Trophoblast cell (in vitro differentiated cells and primary cell): ENCODE results near the gene ZNF524.

Experiments
- DNase-seq, 2 donors: peaks; one replicate each; pipeline ENCODE4 v3.0.0-alpha.2; 2016
- H2AFZ ChIP-seq: 2 replicates; pipeline ENCODE4 v1.6.1; 2013; ENCODE audit warnings: low read length, moderate library complexity, mild to moderate bottlenecking; ENCODE audit not compliant: insufficient read depth, poor library complexity
- H2AK5ac ChIP-seq: 2 replicates; pipeline ENCODE4 v1.6.1; 2013; ENCODE audit warnings: mild to moderate bottlenecking, low read length
- H2BK120ac ChIP-seq: 2 replicates; pipeline ENCODE4 v1.6.1; 2013; ENCODE audit warnings: low read length, mild to moderate bottlenecking, moderate library complexity; ENCODE audit not compliant: insufficient read depth, poor library complexity
- H2BK12ac ChIP-seq: 2 replicates; pipeline ENCODE4 v1.6.1; 2013; ENCODE audit warnings: mild to moderate bottlenecking, low read length, moderate library complexity
- H2BK5ac ChIP-seq: 2 replicates; pipeline ENCODE4 v1.6.1; 2013; ENCODE audit warnings: low read length, low read depth, moderate library complexity, mild to moderate bottlenecking; ENCODE audit not compliant: poor library complexity
- H3K14ac ChIP-seq: 2 replicates; pipeline ENCODE4 v1.6.1; 2013; ENCODE audit warnings: mild to moderate bottlenecking, low read length
- H3K18ac ChIP-seq: 2 replicates; pipeline ENCODE4 v1.6.1; 2013; ENCODE audit warnings: mild to moderate bottlenecking, low read length
- H3K23ac ChIP-seq: 2 replicates; pipeline ENCODE4 v1.6.1; 2013; ENCODE audit warnings: low read length
- H3K27ac ChIP-seq: 2 replicates; pipeline ENCODE4 v1.5.1; 2013; ENCODE audit warnings: low read depth, mild to moderate bottlenecking, inconsistent platforms, low read length, moderate library complexity
- H3K27me3 ChIP-seq: 2 replicates; pipeline ENCODE4 v1.6.1; 2013; ENCODE audit warnings: inconsistent platforms, mild to moderate bottlenecking, low read length, moderate library complexity; ENCODE audit not compliant: insufficient read depth
- H3K36me3 ChIP-seq, 2 experiments: 1 replicate in 1 of 2; 2 replicates in 1 of 2; pipeline ENCODE4 v1.6.1; 2013; ENCODE audit warnings: low read length in 2 of 2, mild to moderate bottlenecking in 2 of 2, moderate library complexity in 1 of 2; ENCODE audit not compliant: insufficient read depth in 2 of 2, control insufficient read depth in 1 of 2
- H3K4ac ChIP-seq: 2 replicates; pipeline ENCODE4 v1.6.1; 2013; ENCODE audit warnings: low read depth, mild to moderate bottlenecking, low read length, moderate library complexity
- H3K4me1 ChIP-seq, 2 experiments: 1 replicate in 1 of 2; 2 replicates in 1 of 2; pipeline ENCODE4 v1.6.1; 2013; ENCODE audit warnings: low read length in 2 of 2, mild to moderate bottlenecking in 2 of 2, moderate library complexity in 1 of 2; ENCODE audit not compliant: insufficient read depth in 2 of 2, control insufficient read depth in 1 of 2
- H3K4me2 ChIP-seq: 2 replicates; pipeline ENCODE4 v1.6.1; 2013; ENCODE audit warnings: inconsistent platforms, mild to moderate bottlenecking, low read length, moderate library complexity
- H3K4me3 ChIP-seq: 2 replicates; pipeline ENCODE4 v1.5.1; 2013; ENCODE audit warnings: mild to moderate bottlenecking, low read depth, low read length, inconsistent platforms
- H3K79me1 ChIP-seq: one replicate; pipeline ENCODE4 v1.6.1; 2013; ENCODE audit warnings: low read length
- H3K79me2 ChIP-seq: 2 replicates; pipeline ENCODE4 v1.6.1; 2013; ENCODE audit warnings: low read length, mild to moderate bottlenecking; ENCODE audit not compliant: control insufficient read depth, insufficient read depth, poor library complexity
- H3K9ac ChIP-seq: 2 replicates; pipeline ENCODE4 v1.6.1; 2013; ENCODE audit warnings: mild to moderate bottlenecking, low read length
- H3K9me3 ChIP-seq: 2 replicates; pipeline ENCODE4 v1.6.1; 2013; ENCODE audit warnings: low read depth, mild to moderate bottlenecking, control low read depth, inconsistent platforms, low read length; ENCODE audit not compliant: insufficient read depth
- H4K12ac ChIP-seq: 2 replicates; pipeline ENCODE4 v1.6.1; 2013; ENCODE audit warnings: low read depth, mild to moderate bottlenecking, low read length, moderate library complexity
- H4K8ac ChIP-seq: 2 replicates; pipeline ENCODE4 v1.6.1; 2013; ENCODE audit warnings: low read depth, mild to moderate bottlenecking, low read length, moderate library complexity
- H4K91ac ChIP-seq: one replicate; pipeline ENCODE4 v1.6.1; 2013; ENCODE audit warnings: low read depth, mild to moderate bottlenecking, low read length, moderate library complexity
- WGBS: extraction: QIAGEN DNeasy Blood & Tissue Kit; methylation state at CpG from one replicate; pipeline ENCODE4 v1.1.7; 2013; ENCODE audit warnings: missing lambda C conversion rate; ENCODE audit not compliant: insufficient read length, insufficient coverage; ENCODE audit errors: extremely low coverage; 5-methylcytosine and 5-hydroxymethylcytosine counted together

ZNF524 gene

GRCh38 chr19:55622242-55622969, 22.3 kb downstream of the ZNF524 start:
- peaks cover 5% of the 10 kb centered on the region for H3K79me2 ChIP-seq
- WGBS = no CpG with 5 or more reads among the region's 40 CpGs

GRCh38 chr19:55623130-55623529, 23.0 kb downstream of the ZNF524 start:
- H3K14ac ChIP-seq = no peak overlapping the region
- peaks cover 5% of the 10 kb centered on the region for H3K79me2 ChIP-seq
- peaks cover 5% of the 10 kb centered on the region for H3K79me1 ChIP-seq
- H2BK12ac ChIP-seq = no peak overlapping the region
- H3K23ac ChIP-seq = no peak overlapping the region
- no peak overlapping the region for H2AFZ ChIP-seq
- H3K27me3 ChIP-seq = no peaks in the 10 kb centered on the region
- no peak overlapping the region for H3K18ac ChIP-seq
- peaks cover 3% of the 10 kb centered on the region in 2 experiments for H3K4me1 ChIP-seq
- no peak overlapping the region for H2BK120ac ChIP-seq
- no peak overlapping the region for H3K4me2 ChIP-seq
- H3K9me3 ChIP-seq = peaks cover 7% of the 10 kb centered on the region
- no peak overlapping the region for H4K91ac ChIP-seq
- no peak overlapping the region for H3K27ac ChIP-seq
- H3K9ac ChIP-seq = no peak overlapping the region
- no peak overlapping the region for H3K4ac ChIP-seq
- DNase-seq = no peak
- H3K4me3 ChIP-seq = no peak overlapping the region
- WGBS = no CpG with 5 or more reads among the region's 7 CpGs
- H4K12ac ChIP-seq = no peak overlapping the region
- H3K36me3 ChIP-seq = peaks cover 10 to 15% of the 10 kb centered on the region in 2 experiments
- H2AK5ac ChIP-seq = no peak overlapping the region
- H2BK5ac ChIP-seq = no peak overlapping the region
- H4K8ac ChIP-seq = no peak overlapping the region

More at GRCh38 chr19:55622242-55622969, 22.3 kb downstream of the ZNF524 start:
- no peak overlapping the region for H3K14ac ChIP-seq
- no peak overlapping the region for H4K8ac ChIP-seq
- H3K4me3 ChIP-seq = no peak overlapping the region
- no peak overlapping the region for H3K27ac ChIP-seq
- no peak overlapping the region for H2AFZ ChIP-seq
- no peak overlapping the region for H2BK12ac ChIP-seq
- H4K12ac ChIP-seq = no peak overlapping the region
- peaks cover 12 to 19% of the 10 kb centered on the region in 2 experiments for H3K36me3 ChIP-seq
- no peak overlapping the region for H3K4me2 ChIP-seq
- no peaks in the 10 kb centered on the region for H3K27me3 ChIP-seq
- H3K9ac ChIP-seq = no peak overlapping the region
- no peak for DNase-seq
- H3K79me1 ChIP-seq = peaks cover 5% of the 10 kb centered on the region
- H3K23ac ChIP-seq = no peak overlapping the region
- H2AK5ac ChIP-seq = no peak overlapping the region
- no peak overlapping the region for H4K91ac ChIP-seq
- H2BK120ac ChIP-seq = no peak overlapping the region
- peaks cover 7% of the 10 kb centered on the region for H3K9me3 ChIP-seq
- no peak overlapping the region for H3K18ac ChIP-seq
- H2BK5ac ChIP-seq = no peak overlapping the region
- H3K4me1 ChIP-seq = peaks cover 3% of the 10 kb centered on the region in 2 experiments
- H3K4ac ChIP-seq = no peak overlapping the region

- Histone ChIP-seq H3K23ac (no peak overlapping the region), H2BK5ac (no peak overlapping the region), H3K79me2 (peaks cover 5% of the 10 kb centered on the region), H3K4ac (no peak overlapping the region), H3K14ac (no peak overlapping the region), H4K12ac (no peak overlapping the region), H3K4me1 (peaks cover 3% of the 10 kb centered on the region in 2 experiments), H3K9ac (no peak overlapping the region), H2BK120ac (no peak overlapping the region), H2BK12ac (no peak overlapping the region), H2AK5ac (no peak overlapping the region), H3K4me3 (no peak overlapping the region), H3K18ac (no peak overlapping the region), H3K36me3 (peaks cover 10 to 15% of the 10 kb centered on the region in 2 experiments), H3K79me1 (peaks cover 5% of the 10 kb centered on the region), H4K91ac (no peak overlapping the region), H4K8ac (no peak overlapping the region), H3K27ac (no peak overlapping the region), H3K27me3 (no peaks in the 10 kb centered on the region), H3K4me2 (peak overlapping the region; percentile 38), H3K9me3 (peaks cover 7% of the 10 kb centered on the region), H2AFZ (no peak overlapping the region)
- WGBS = no CpG with 5 or more reads among the region's 7 CpGs
- DNase-seq = no peak
Observed at GRCh38 chr19:55623561-55623960, 23.5 kb downstream of the ZNF524 start.

GRCh38 chr19:55624109-55625003, 24.3 kb downstream of the ZNF524 start, which contains the start of gene ZNF784:
ZNF784 (minus strand) TSS chr19:55624566; CDS start chr19:55624561, 5 bp downstream.
- peak within 1 kb of the TSS; percentile 71 for H2BK120ac ChIP-seq
- H2BK5ac ChIP-seq = peak within 1 kb of the TSS; percentile 89
- peak within 1 kb of the TSS; percentile 79 for H3K18ac ChIP-seq
- peak within 1 kb of the TSS; percentile 88 for H2AFZ ChIP-seq
- H4K12ac ChIP-seq = peak within 1 kb of the TSS; percentile 88
- no peak within 1 kb of the TSS for H3K23ac ChIP-seq
- H3K79me1 ChIP-seq = peaks cover 5% of the 10 kb centered on the region
- H3K9me3 ChIP-seq = peaks cover 7% of the 10 kb centered on the region
- peaks cover 10 to 15% of the 10 kb centered on the region in 2 experiments for H3K36me3 ChIP-seq
- H3K79me2 ChIP-seq = peaks cover 5% of the 10 kb centered on the region
- no peak within 1 kb of the TSS for H2BK12ac ChIP-seq
- peak; percentile 93 to 98 for DNase-seq
- peak within 1 kb of the TSS; percentile 90 for H4K91ac ChIP-seq
- H3K27me3 ChIP-seq = no peaks in the 10 kb centered on the region
- H3K27ac ChIP-seq = peak within 1 kb of the TSS; percentile 92
- H4K8ac ChIP-seq = peak within 1 kb of the TSS; percentile 90
- peak within 1 kb of the TSS; percentile 91 for H3K4me2 ChIP-seq
- WGBS = no CpG with 5 or more reads among the region's 56 CpGs
- H3K4me1 ChIP-seq = peaks cover 3% of the 10 kb centered on the region in 2 experiments
- H2AK5ac ChIP-seq = no peak within 1 kb of the TSS
- H3K4ac ChIP-seq = peak within 1 kb of the TSS; percentile 37
- H3K14ac ChIP-seq = peak within 1 kb of the TSS; percentile 69
- peak within 1 kb of the TSS; percentile 91 for H3K4me3 ChIP-seq
- peak within 1 kb of the TSS; percentile 87 for H3K9ac ChIP-seq
